ENCODE results near the gene EFHD2. TPM values are rescaled to one million over a fixed set of nuclear protein-coding genes. Genes with fewer than 3 reads are reported as not detected.

Gene EFHD2
- total RNA-seq, 1 donor from 2014 or later, result 55.3 TPM

DNA sequence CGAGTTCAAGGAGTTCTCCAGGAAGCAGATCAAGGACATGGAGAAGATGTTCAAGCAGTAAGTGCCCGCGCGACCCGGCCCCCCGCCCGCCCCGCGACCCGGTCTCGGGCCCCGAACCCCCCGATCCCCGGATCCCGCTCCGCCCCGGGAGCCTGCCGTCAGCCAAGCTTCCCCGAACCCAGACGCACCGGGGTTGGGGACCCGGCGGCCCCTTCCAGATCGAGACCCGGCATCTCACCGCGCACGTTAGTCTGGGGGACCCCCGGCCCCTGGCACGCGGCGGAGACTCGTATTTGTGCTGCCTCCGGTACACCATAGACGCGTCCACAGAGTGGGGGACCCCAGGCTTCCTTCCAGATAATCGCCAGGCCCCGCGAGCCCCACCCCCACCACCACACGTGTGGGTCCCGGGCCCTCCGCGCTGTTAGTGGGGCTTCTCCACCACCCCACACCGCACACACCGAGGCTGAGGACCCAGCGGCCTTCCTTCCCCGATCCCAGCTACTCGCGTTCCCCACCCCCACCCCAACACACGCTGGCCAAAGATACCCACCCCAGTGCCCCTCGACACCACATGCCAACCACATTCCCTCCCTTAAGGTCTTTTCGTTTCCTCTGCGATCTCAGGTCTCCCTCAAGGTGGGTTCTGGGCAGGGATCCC is 665 bp downstream of the EFHD2 start:
- POLR2A ChIA-PET, result interaction anchor here (1.2 to 2.1 kb wide), 3 partner anchors 10 to 437 kb away, joined by 3 to 5 read pairs (median 3); partner anchors contain the start of gene SPEN
- H3K4me1 Mint-ChIP-seq, result peaks cover 49% of the 10 kb centered on the region
- DNase-seq, result no peak
- intact Hi-C loops (cut with micrococcal nuclease), result loop anchor here (2.0 kb wide), 1 partner anchor 114 kb away; the partner anchor contains the start of gene CASP9
- peak overlapping the region; percentile 74 for H3K27ac Mint-ChIP-seq
- H3K36me3 Mint-ChIP-seq (ENCODE audit: low read depth), result peaks cover 12% of the 10 kb centered on the region
- no peak for ATAC-seq (ENCODE audit: low read depth)
- H3K9me3 Mint-ChIP-seq, result no peaks in the 10 kb centered on the region
- peak overlapping the region; percentile 91 for H3K4me3 Mint-ChIP-seq
- no peak for TF ChIP-seq CTCF (IDR thresholded peaks at IDR 0.05)
- peaks cover 4% of the 10 kb centered on the region for H3K27me3 Mint-ChIP-seq
- CTCF ChIA-PET, result interaction anchor here (1.1 kb wide), 1 partner anchor 87 kb away, joined by 5 read pairs; no protein-coding TSS in a partner anchor

GRCh38 chr1:15410884-15411245 is 1.2 kb downstream of the EFHD2 start:
- intact Hi-C loops (cut with micrococcal nuclease), result loop anchor here (2.0 kb wide), 1 partner anchor 114 kb away; the partner anchor contains the start of gene CASP9
- peaks cover 4% of the 10 kb centered on the region for H3K27me3 Mint-ChIP-seq
- ATAC-seq (ENCODE audit: low read depth) (no peak), DNase-seq (no peak)
- peaks cover 54% of the 10 kb centered on the region for H3K4me1 Mint-ChIP-seq
- H3K9me3 Mint-ChIP-seq, result no peaks in the 10 kb centered on the region
- ChIA-PET CTCF (no interaction called here), POLR2A (interaction anchor here (0.6 to 2.1 kb wide), 4 partner anchors 11 to 271 kb away, joined by 3 to 9 read pairs (median 4); no protein-coding TSS in a partner anchor)
- peak overlapping the region; percentile 74 for H3K27ac Mint-ChIP-seq
- peak overlapping the region; percentile 91 for H3K4me3 Mint-ChIP-seq
- peaks cover 12% of the 10 kb centered on the region for H3K36me3 Mint-ChIP-seq (ENCODE audit: low read depth)
- TF ChIP-seq CTCF (IDR thresholded peaks at IDR 0.05), result no peak

- DNase-seq (peak; percentile 54), ATAC-seq (ENCODE audit: low read depth) (peak; percentile 51)
- peaks cover 14% of the 10 kb centered on the region for H3K36me3 Mint-ChIP-seq (ENCODE audit: low read depth)
- no peak for TF ChIP-seq CTCF (IDR thresholded peaks at IDR 0.05)
- H3K9me3 Mint-ChIP-seq, result no peaks in the 10 kb centered on the region
- POLR2A ChIA-PET, result interaction anchor here (0.6 to 2.1 kb wide), 4 partner anchors 12 to 271 kb away, joined by 3 to 9 read pairs (median 4); no protein-coding TSS in a partner anchor
- peak overlapping the region; percentile 91 for H3K4me3 Mint-ChIP-seq
- H3K4me1 Mint-ChIP-seq, result peaks cover 62% of the 10 kb centered on the region
- CTCF ChIA-PET, result interaction anchor here (1.5 to 2.0 kb wide), 2 partner anchors 20 to 88 kb away, joined by 4 to 5 read pairs; no protein-coding TSS in a partner anchor
- peak overlapping the region; percentile 76 for H3K27ac Mint-ChIP-seq
- H3K27me3 Mint-ChIP-seq, result peaks cover 4% of the 10 kb centered on the region
- intact Hi-C loops (cut with micrococcal nuclease), result loop anchor here (2.0 kb wide), 1 partner anchor 113 kb away; the partner anchor contains the start of gene CASP9
Observed at GRCh38 chr1:15411593-15412137, 2.0 kb downstream of the EFHD2 start.

DNA sequence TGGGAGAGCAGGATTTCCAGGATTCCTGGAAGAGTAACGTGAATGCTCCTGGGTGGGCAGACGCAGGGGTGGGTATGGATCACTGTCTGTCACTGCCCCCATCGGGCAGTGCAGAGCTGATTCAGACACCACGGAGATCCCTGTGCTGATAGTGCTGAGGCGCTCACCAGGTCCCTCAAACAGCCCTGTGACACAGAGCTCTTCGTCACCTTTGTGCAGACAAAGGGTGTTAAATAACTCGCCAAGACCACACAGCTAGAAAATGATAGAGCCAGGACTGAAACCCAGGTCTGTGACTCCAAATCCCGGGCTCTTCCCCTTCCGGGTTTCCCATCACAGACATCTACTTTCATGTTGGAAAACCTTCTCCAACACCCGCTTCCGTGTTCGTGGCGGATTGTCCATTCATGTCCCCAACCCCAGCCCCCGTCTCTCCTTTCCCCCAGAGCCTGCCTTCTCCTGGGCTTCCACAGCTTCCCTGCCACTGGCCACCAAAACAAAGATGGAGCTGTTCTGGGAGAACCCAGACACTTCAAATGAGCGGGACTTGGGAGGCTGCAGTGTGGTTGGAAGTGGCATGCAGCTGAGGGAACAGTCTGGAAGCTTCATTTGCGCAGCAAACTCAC is 2.6 kb downstream of the EFHD2 start:
- no peak for TF ChIP-seq CTCF (IDR thresholded peaks at IDR 0.05)
- peaks cover 68% of the 10 kb centered on the region for H3K4me1 Mint-ChIP-seq
- H3K9me3 Mint-ChIP-seq, result no peaks in the 10 kb centered on the region
- H3K36me3 Mint-ChIP-seq (ENCODE audit: low read depth), result peaks cover 14% of the 10 kb centered on the region
- no peak overlapping the region for H3K27ac Mint-ChIP-seq
- CTCF ChIA-PET, result interaction anchor here (1.5 to 2.0 kb wide), 2 partner anchors 20 to 89 kb away, joined by 4 to 5 read pairs; no protein-coding TSS in a partner anchor
- POLR2A ChIA-PET, result interaction anchor here (1.7 to 2.1 kb wide), 2 partner anchors 12 to 19 kb away, joined by 3 to 5 read pairs; no protein-coding TSS in a partner anchor
- DNase-seq, result no peak
- no peak for ATAC-seq (ENCODE audit: low read depth)
- H3K27me3 Mint-ChIP-seq, result no peaks in the 10 kb centered on the region
- intact Hi-C loops (cut with micrococcal nuclease), result no loop called here
- H3K4me3 Mint-ChIP-seq, result peak overlapping the region; percentile 91

Data from activated B cell treated with CpG ODN at 0.5 μM for 24 hours (primary cell).